Thoracic aorta (tissue), 2 donors: ENCODE data around the gene NHLRC3. TPM values are rescaled to one million over a fixed set of nuclear protein-coding genes. Genes with fewer than 3 reads are reported as not detected.
A peak's percentile ranks its signal among the peaks of the same experiment; 100 is the strongest.

Experiments used
- ATAC-seq: fragments of 150-250 bp; one replicate; pipeline ENCODE4 v1.8.0; 2017; ENCODE audit warnings: low read depth; ENCODE audit not compliant: insufficient number of reproducible peaks, low FRiP score
- DNase-seq: peaks from one replicate; pipeline ENCODE4 v3.0.0-alpha.2; 2020; ENCODE audit warnings: low spot score
- H3K27ac ChIP-seq, 2 donors: fragments of 200-600 bp; sonication (generic); 1 replicate in 1 of 2; 2 replicates in 1 of 2; pipeline ENCODE4 v1.5.1; 2016; ENCODE audit warnings: mild to moderate bottlenecking in 2 of 2, moderate library complexity in 2 of 2
- H3K27me3 ChIP-seq: fragments of 200-600 bp; sonication (generic); replicated peaks from 2 replicates; pipeline ENCODE4 v1.6.0; 2016; ENCODE audit warnings: mild to moderate bottlenecking; ENCODE audit not compliant: insufficient read depth
- H3K36me3 ChIP-seq: fragments of 200-600 bp; sonication (generic); one replicate; pipeline ENCODE4 v1.5.1; 2016
- H3K4me1 ChIP-seq, 2 donors: fragments of 200-600 bp; sonication (generic); 1 replicate in 1 of 2; 2 replicates in 1 of 2; pipeline versions ENCODE4 v1.5.1 to v1.6.0; 2016; ENCODE audit warnings: low read depth in 2 of 2, mild to moderate bottlenecking in 1 of 2; ENCODE audit not compliant: control insufficient read depth in 1 of 2
- H3K4me3 ChIP-seq: fragments of 200-600 bp; sonication (generic); 2 replicates; pipeline ENCODE4 v1.5.1; 2016; ENCODE audit warnings: mild to moderate bottlenecking
- H3K9me3 ChIP-seq: fragments of 200-600 bp; sonication (generic); 2 replicates; pipeline ENCODE4 v1.5.1; 2016
- total RNA-seq, 2 donors: library from RNA; depleted of rRNA; stranded (reverse); fragments of >200 nt; gene quantifications; one replicate each; pipeline versions ENCODE4 v1.1.0 to v1.2.3, GENCODE V29; 2016
- TF ChIP-seq, protein P1 (sequence below): fragments of 200-600 bp; sonication (generic); IDR thresholded peaks from one replicate; pipeline ENCODE4 v1.5.1; 2019; ENCODE audit warnings: antibody characterized with exemption

NHLRC3 gene
- total RNA-seq, 2 donors from 2014 or later: 21.7 to 27.2 TPM

DNA sequence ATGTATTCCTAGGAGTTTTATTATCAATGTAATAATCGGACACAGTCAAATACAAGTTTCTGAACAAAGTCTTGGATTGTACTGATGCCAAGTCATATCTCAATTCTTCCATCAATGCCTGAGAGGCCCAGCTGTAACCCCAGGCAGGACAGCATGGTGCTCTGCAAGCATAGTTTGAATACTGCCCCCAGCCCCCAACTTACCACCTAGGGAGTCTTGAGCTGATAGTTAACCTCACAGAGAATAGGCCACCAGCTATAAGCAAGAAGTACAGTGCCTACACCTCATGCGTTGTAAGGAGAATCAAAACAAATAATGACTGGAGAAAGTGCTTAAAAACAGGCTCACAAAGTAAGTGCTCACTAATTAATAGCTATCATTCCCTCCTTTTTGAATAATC is 3.1 kb upstream of the NHLRC3 start:
- Histone ChIP-seq H3K27ac (no peak overlapping the region), H3K36me3 (no peaks in the 10 kb centered on the region), H3K4me3 (peak overlapping the region; percentile 82), H3K4me1 (peaks cover 25 to 43% of the 10 kb centered on the region in 2 donors), H3K27me3 (no peaks in the 10 kb centered on the region), H3K9me3 (no peaks in the 10 kb centered on the region)
- DNase-seq: no peak
- ATAC-seq: no peak
- TF ChIP-seq, protein P1, sequence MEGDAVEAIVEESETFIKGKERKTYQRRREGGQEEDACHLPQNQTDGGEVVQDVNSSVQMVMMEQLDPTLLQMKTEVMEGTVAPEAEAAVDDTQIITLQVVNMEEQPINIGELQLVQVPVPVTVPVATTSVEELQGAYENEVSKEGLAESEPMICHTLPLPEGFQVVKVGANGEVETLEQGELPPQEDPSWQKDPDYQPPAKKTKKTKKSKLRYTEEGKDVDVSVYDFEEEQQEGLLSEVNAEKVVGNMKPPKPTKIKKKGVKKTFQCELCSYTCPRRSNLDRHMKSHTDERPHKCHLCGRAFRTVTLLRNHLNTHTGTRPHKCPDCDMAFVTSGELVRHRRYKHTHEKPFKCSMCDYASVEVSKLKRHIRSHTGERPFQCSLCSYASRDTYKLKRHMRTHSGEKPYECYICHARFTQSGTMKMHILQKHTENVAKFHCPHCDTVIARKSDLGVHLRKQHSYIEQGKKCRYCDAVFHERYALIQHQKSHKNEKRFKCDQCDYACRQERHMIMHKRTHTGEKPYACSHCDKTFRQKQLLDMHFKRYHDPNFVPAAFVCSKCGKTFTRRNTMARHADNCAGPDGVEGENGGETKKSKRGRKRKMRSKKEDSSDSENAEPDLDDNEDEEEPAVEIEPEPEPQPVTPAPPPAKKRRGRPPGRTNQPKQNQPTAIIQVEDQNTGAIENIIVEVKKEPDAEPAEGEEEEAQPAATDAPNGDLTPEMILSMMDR: no peak

DNA sequence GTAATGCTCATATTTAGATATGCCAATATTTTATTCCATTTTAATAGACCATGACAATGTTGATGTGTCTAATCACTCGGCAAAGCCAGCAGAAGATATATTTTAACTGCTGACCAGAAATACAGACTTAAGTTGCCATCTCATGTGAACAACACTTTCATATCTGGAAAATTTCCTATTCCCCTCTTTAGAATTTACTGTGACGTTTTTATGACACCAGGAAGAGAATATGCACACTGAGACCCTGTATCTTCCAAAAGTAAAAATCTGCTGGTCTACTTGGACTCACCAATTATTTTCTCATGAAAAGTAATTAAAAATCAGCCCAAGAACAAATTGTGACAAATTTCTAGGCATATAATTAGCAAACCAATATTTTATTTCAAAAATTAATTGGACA is 2.5 kb upstream of the NHLRC3 start:
- no peaks in the 10 kb centered on the region for H3K9me3 ChIP-seq
- ATAC-seq: no peak
- H3K4me3 ChIP-seq: peak overlapping the region; percentile 82
- peaks cover 31 to 49% of the 10 kb centered on the region in 2 donors for H3K4me1 ChIP-seq
- no peaks in the 10 kb centered on the region for H3K36me3 ChIP-seq
- TF ChIP-seq, protein P1: no peak
- DNase-seq: no peak
- H3K27me3 ChIP-seq: no peaks in the 10 kb centered on the region
- no peak overlapping the region for H3K27ac ChIP-seq

DNA sequence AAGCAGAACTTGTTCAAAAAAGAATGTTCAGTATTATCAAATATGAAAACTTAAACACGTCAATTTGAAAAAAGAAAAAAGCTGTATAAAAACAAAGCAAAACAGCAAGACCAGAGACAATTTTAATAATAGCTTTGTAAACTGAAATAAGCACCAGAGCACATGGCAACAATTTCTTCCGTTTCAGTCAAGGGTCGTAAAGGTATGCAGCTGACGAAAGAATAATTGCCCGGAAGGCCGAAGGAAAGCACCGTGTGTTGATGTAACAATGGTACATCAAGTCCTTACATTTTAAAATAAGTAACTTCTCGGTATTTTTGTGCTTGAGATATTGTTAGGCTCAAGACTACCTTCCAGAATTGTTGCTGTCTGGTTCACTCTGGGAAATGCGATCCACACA is 2.0 kb upstream of the NHLRC3 start:
- no peaks in the 10 kb centered on the region for H3K36me3 ChIP-seq
- TF ChIP-seq, protein P1: no peak
- H3K27me3 ChIP-seq: no peaks in the 10 kb centered on the region
- H3K27ac ChIP-seq: no peak overlapping the region
- DNase-seq: no peak
- H3K4me1 ChIP-seq: peaks cover 34 to 51% of the 10 kb centered on the region in 2 donors
- no peaks in the 10 kb centered on the region for H3K9me3 ChIP-seq
- peak overlapping the region; percentile 82 for H3K4me3 ChIP-seq
- no peak for ATAC-seq

DNA sequence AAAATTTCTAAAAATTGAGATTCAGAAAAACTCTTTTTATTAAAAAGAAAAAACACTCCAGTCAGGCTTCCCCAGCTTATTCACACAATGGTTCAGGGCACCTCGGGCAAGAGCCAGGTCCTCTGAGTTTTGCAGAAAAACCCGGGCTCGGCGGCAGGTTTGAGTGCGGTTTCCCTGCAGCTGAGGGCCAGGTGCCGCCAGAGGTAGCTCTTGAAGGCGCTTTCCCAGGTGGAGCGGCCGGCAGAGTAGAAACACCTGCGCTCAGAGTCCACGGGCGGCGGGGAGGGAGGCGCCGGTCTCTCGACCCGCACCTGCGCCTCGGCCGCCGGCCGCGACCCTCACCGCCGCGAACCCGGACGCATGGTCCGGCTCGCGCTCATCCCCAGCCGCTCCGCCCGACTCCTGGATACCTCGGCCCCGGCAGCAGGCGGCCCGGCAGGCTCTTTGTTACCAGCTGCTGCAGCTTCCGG is 811 bp upstream of the NHLRC3 start:
- Histone ChIP-seq H3K36me3 (no peaks in the 10 kb centered on the region), H3K4me1 (peaks cover 34 to 55% of the 10 kb centered on the region in 2 donors), H3K4me3 (peak overlapping the region; percentile 82), H3K27me3 (no peaks in the 10 kb centered on the region), H3K27ac (peak overlapping the region; percentile 76 to 88), H3K9me3 (no peaks in the 10 kb centered on the region)
- ATAC-seq: no peak
- TF ChIP-seq, protein P1: no peak
- DNase-seq: no peak

DNA sequence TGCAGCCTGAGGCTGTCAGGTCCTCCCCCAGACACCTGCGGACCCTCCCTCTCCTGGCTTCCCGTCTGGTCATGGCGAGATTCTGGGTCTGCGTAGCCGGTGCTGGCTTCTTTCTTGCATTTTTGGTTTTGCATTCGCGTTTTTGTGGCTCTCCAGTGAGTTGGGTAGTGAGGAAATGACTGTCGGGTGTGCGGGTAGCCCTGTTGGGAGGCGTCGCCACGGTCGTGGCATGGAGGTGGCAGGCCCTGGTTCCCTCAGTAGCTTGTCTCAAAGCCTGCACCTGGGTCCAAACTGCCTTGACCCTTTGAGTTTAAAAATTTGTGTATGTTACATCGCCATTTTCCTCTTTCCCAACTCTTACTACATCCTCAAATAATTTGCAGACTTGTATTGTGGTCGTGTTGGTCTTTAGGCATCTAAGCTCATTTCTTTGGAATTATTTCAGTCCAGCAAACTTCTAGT is 344 bp downstream of the NHLRC3 start:
- no peaks in the 10 kb centered on the region for H3K27me3 ChIP-seq
- DNase-seq (no peak), ATAC-seq (no peak)
- H3K4me1 ChIP-seq: peaks cover 34 to 52% of the 10 kb centered on the region in 2 donors
- H3K27ac ChIP-seq: peak overlapping the region; percentile 76 to 88
- peak overlapping the region; percentile 82 for H3K4me3 ChIP-seq
- no peaks in the 10 kb centered on the region for H3K9me3 ChIP-seq
- TF ChIP-seq, protein P1: no peak
- H3K36me3 ChIP-seq: no peaks in the 10 kb centered on the region
